T-cell (primary cell): ENCODE results near the gene GABBR2. TPM values are rescaled to one million over a fixed set of nuclear protein-coding genes. Genes with fewer than 3 reads are reported as not detected.

ENCODE experiments used
- ATAC-seq, 4 experiments: fragments of 200-7000 bp in 3 of 4; fragments of 150-1000 bp in 1 of 4; cut with Tn5 transposase; replicated peaks in 1 of 4; 1 replicate in 3 of 4; 2 replicates in 1 of 4; pipeline ENCODE4 v1.10.0; 2021; ENCODE audit warnings: moderate library complexity in 3 of 4, mild to moderate bottlenecking in 2 of 4, moderate number of reproducible peaks in 1 of 4
- CTCF ChIA-PET, 2 donors: fragments of 300-600 bp; sonication (Branson Sonifier 250); formaldehyde crosslinking; loops; one replicate each; lab custom pipeline; 2022; ENCODE audit warnings: antibody characterized with exemption in 2 of 2; lab: Charles Lee
- POLR2A ChIA-PET, 2 donors: fragments of 300-600 bp; sonication (Branson Sonifier 250); formaldehyde crosslinking; loops; one replicate each; lab custom pipeline; 2022; ENCODE audit warnings: antibody characterized with exemption in 2 of 2; lab: Charles Lee
- DNase-seq, 35 experiments: peaks; one replicate each; pipeline versions ENCODE4 v3.0.0 to v3.0.0-alpha.2; 2013 to 2023
- H3K27ac ChIP-seq: one replicate; pipeline ENCODE4 v1.5.1; 2013; ENCODE audit warnings: low read length
- H3K27me3 ChIP-seq, 2 experiments: replicated peaks in 1 of 2; 1 replicate in 1 of 2; 2 replicates in 1 of 2; pipeline versions ENCODE4 v1.6.1 to v1.7.0; 2013; ENCODE audit warnings: low read length in 1 of 2, mixed read lengths in 1 of 2; ENCODE audit not compliant: control insufficient read depth in 2 of 2, insufficient read depth in 2 of 2; ENCODE audit errors: extremely low read depth in 1 of 2
- H3K36me3 ChIP-seq, 2 donors: 1 replicate in 1 of 2; 2 replicates in 1 of 2; pipeline versions ENCODE4 v1.6.1 to v1.7.0; 2013; ENCODE audit warnings: low read length in 1 of 2; ENCODE audit not compliant: control insufficient read depth in 2 of 2, insufficient read depth in 1 of 2; ENCODE audit errors: extremely low read depth in 1 of 2
- H3K4me1 ChIP-seq, 2 experiments: 1 replicate in 1 of 2; 2 replicates in 1 of 2; pipeline versions ENCODE4 v1.6.1 to v1.7.0; 2013; ENCODE audit warnings: low read length in 2 of 2, mixed read lengths in 1 of 2; ENCODE audit not compliant: insufficient read depth in 2 of 2, control insufficient read depth in 1 of 2; ENCODE audit errors: extremely low read depth in 1 of 2
- H3K4me3 ChIP-seq, 2 donors: 1 replicate in 1 of 2; 2 replicates in 1 of 2; pipeline versions ENCODE4 v1.5.1 to v1.7.0; 2013; ENCODE audit warnings: mild to moderate bottlenecking in 2 of 2, low read length in 1 of 2, moderate library complexity in 1 of 2; ENCODE audit not compliant: control insufficient read depth in 1 of 2; ENCODE audit errors: extremely low read depth in 1 of 2
- H3K9me3 ChIP-seq: 2 replicates; pipeline ENCODE4 v1.7.0; 2013
- H3K27ac Mint-ChIP-seq, 2 donors: one replicate each; pipeline ENCODE4 v1.8.0; 2020 to 2021; ENCODE audit warnings: mild to moderate bottlenecking in 2 of 2, mixed read lengths in 2 of 2
- H3K27me3 Mint-ChIP-seq, 2 donors: one replicate each; pipeline ENCODE4 v1.8.0; 2021 to 2022; ENCODE audit warnings: mixed read lengths in 2 of 2
- H3K36me3 Mint-ChIP-seq: one replicate; pipeline ENCODE4 v1.8.0; 2021; ENCODE audit warnings: mixed read lengths
- H3K4me1 Mint-ChIP-seq, 3 donors: one replicate each; pipeline ENCODE4 v1.8.0; 2020 to 2022; ENCODE audit warnings: mixed read lengths in 3 of 3, mild to moderate bottlenecking in 1 of 3
- H3K4me3 Mint-ChIP-seq, 3 donors: one replicate each; pipeline ENCODE4 v1.8.0; 2020 to 2022; ENCODE audit warnings: mild to moderate bottlenecking in 3 of 3, mixed read lengths in 3 of 3, moderate library complexity in 3 of 3
- H3K9me3 Mint-ChIP-seq, 3 donors: one replicate each; pipeline ENCODE4 v1.8.0; 2020 to 2022; ENCODE audit warnings: mixed read lengths in 3 of 3
- whole genome bisulfite sequencing: methylation state at CpG from one replicate; pipeline ENCODE4 v1.1.5; 2013; ENCODE audit warnings: missing lambda C conversion rate; ENCODE audit not compliant: insufficient coverage; 5-methylcytosine and 5-hydroxymethylcytosine counted together
- total RNA-seq, 35 experiments: library from RNA in 6 of 35; stranded (reverse) in 6 of 35; fragments of 120-200 nt in 1 of 35; gene quantifications; one replicate each; pipeline versions ENCODE4 v1.2.1 to v1.2.4 and lab custom pipeline; 2013 to 2026

The GABBR2 gene
- total RNA-seq, 5 donors from 2014 or later (not counting 1 experiment from before 2014, with no cell fraction given): 0.03 TPM; not detected in 4

DNA sequence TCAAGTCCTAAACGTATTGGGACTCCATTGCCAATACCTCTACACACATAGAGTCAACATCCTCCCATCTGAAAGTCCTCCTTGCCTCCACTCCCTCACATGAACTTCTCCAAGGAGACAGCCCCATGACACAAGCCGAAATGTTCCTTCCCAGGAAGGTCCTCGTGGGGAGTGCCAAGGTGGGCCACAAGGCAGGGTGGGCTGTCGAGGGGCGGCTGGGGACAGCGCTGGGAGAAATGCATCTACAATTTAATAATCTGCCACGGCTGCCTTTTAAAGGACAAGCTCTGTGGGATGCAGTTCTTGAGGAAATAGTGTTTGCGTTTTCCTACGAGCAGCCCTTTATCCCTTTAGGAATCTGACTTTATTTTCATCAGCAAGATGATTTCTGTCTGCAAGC is 138.7 kb downstream of the GABBR2 start:
- H3K4me3 Mint-ChIP-seq: no peak overlapping the region
- no peaks in the 10 kb centered on the region for H3K36me3 Mint-ChIP-seq
- no peaks in the 10 kb centered on the region for H3K9me3 Mint-ChIP-seq
- H3K4me1 Mint-ChIP-seq: peaks cover under 1 to 3% (median 1%) of the 10 kb centered on the region in 3 donors
- WGBS: 94% methylated on average over 5 of the region's 9 CpGs
- ChIA-PET CTCF (no interaction called here), POLR2A (no interaction called here)
- Histone ChIP-seq H3K4me1 (no peaks in the 10 kb centered on the region), H3K27ac (no peak overlapping the region), H3K9me3 (no peaks in the 10 kb centered on the region), H3K36me3 (no peaks in the 10 kb centered on the region), H3K27me3 (peaks cover 0 to 18% of the 10 kb centered on the region in 2 experiments), H3K4me3 (no peak overlapping the region)
- no peak overlapping the region for H3K27ac Mint-ChIP-seq
- peaks cover 1 to 8% of the 10 kb centered on the region in 2 donors for H3K27me3 Mint-ChIP-seq
- no peak for DNase-seq
- no peak for ATAC-seq

- WGBS: 89% methylated on average over 2 of the region's 4 CpGs
- Histone ChIP-seq H3K9me3 (no peaks in the 10 kb centered on the region), H3K4me3 (no peak overlapping the region), H3K36me3 (no peaks in the 10 kb centered on the region), H3K4me1 (no peaks in the 10 kb centered on the region), H3K27ac (no peak overlapping the region), H3K27me3 (peaks cover 0 to 18% of the 10 kb centered on the region in 2 experiments)
- no peaks in the 10 kb centered on the region for H3K36me3 Mint-ChIP-seq
- DNase-seq (no peak), ATAC-seq (no peak)
- ChIA-PET CTCF (no interaction called here), POLR2A (no interaction called here)
- no peaks in the 10 kb centered on the region for H3K9me3 Mint-ChIP-seq
- H3K27ac Mint-ChIP-seq: no peak overlapping the region
- H3K4me1 Mint-ChIP-seq: no peaks in the 10 kb centered on the region
- H3K4me3 Mint-ChIP-seq: no peak overlapping the region
- H3K27me3 Mint-ChIP-seq: peaks cover 0 to 8% of the 10 kb centered on the region in 2 donors
These were observed 139.2 kb downstream of the GABBR2 start for GRCh38 chr9:98569491-98569890.

- no peak overlapping the region for H3K27ac ChIP-seq
- CTCF ChIA-PET: no interaction called here
- Mint-ChIP-seq H3K4me1 (no peaks in the 10 kb centered on the region), H3K36me3 (no peaks in the 10 kb centered on the region), H3K27me3 (peaks cover 0 to 8% of the 10 kb centered on the region in 2 donors), H3K27ac (no peak overlapping the region), H3K9me3 (no peaks in the 10 kb centered on the region), H3K4me3 (no peak overlapping the region)
- WGBS: no CpG with 5 or more reads among the region's 6 CpGs
- no peaks in the 10 kb centered on the region for H3K4me1 ChIP-seq
- DNase-seq (no peak), ATAC-seq (no peak)
- POLR2A ChIA-PET: no interaction called here
- no peaks in the 10 kb centered on the region for H3K36me3 ChIP-seq
- no peak overlapping the region for H3K4me3 ChIP-seq
- no peaks in the 10 kb centered on the region for H3K9me3 ChIP-seq
- H3K27me3 ChIP-seq: peaks cover 0 to 18% of the 10 kb centered on the region in 2 experiments
These were observed 139.7 kb downstream of the GABBR2 start for GRCh38 chr9:98568909-98569469.

DNA sequence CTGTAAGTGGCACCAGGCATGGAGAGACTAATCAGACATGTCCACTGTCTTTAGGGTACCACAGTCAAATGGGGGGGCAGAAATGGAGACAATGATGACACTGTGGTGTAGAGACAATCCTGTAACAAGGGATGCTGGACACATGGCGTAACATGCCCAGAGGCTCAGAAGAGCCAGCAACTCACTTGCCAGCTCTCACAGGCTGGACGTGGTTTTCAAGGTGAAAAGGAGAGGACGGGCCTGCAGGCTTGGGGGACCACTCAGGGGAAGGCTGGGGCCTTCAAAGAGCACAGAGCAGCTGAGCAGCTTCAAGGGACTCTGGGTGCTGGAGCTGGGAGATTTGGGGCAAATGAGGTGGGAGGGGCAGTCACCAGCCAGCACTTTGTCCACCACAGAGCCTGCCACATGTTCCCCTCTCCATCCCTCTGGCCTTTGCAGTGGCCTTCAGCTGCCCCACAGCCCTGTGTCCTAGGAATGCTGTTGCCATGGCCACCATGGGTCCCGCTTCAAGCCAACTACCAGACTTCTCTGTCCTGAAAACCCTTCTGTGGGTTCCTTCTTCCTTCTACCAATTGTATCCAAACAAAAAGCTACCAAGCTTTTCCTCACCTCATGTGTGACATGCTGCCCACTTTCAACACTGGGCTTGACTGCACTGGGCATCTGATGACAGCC is 140.4 kb downstream of the GABBR2 start:
- Histone ChIP-seq H3K4me1 (no peaks in the 10 kb centered on the region), H3K4me3 (no peak overlapping the region), H3K27ac (no peak overlapping the region), H3K36me3 (no peaks in the 10 kb centered on the region), H3K27me3 (peaks cover 0 to 18% of the 10 kb centered on the region in 2 experiments), H3K9me3 (no peaks in the 10 kb centered on the region)
- ATAC-seq: no peak
- Mint-ChIP-seq H3K36me3 (no peaks in the 10 kb centered on the region), H3K27ac (no peak overlapping the region), H3K9me3 (no peaks in the 10 kb centered on the region), H3K27me3 (peaks cover 0 to 8% of the 10 kb centered on the region in 2 donors), H3K4me1 (no peaks in the 10 kb centered on the region), H3K4me3 (no peak overlapping the region)
- DNase-seq: no peak
- ChIA-PET CTCF (no interaction called here), POLR2A (no interaction called here)
- WGBS: 59% methylated on average over 4 of the region's 4 CpGs

- Histone ChIP-seq H3K9me3 (no peaks in the 10 kb centered on the region), H3K36me3 (no peaks in the 10 kb centered on the region), H3K27ac (no peak overlapping the region), H3K27me3 (peaks cover 0 to 15% of the 10 kb centered on the region in 2 experiments), H3K4me1 (no peaks in the 10 kb centered on the region), H3K4me3 (no peak overlapping the region)
- Mint-ChIP-seq H3K27me3 (peaks cover 0 to 8% of the 10 kb centered on the region in 2 donors), H3K27ac (no peak overlapping the region), H3K36me3 (no peaks in the 10 kb centered on the region), H3K4me3 (no peak overlapping the region), H3K9me3 (no peaks in the 10 kb centered on the region), H3K4me1 (no peaks in the 10 kb centered on the region)
- POLR2A ChIA-PET: no interaction called here
- WGBS: 89% methylated on average over 4 of the region's 10 CpGs
- no peak for ATAC-seq
- DNase-seq: no peak
- CTCF ChIA-PET: no interaction called here
These were observed 141.0 kb downstream of the GABBR2 start for GRCh38 chr9:98567540-98568233.

- Mint-ChIP-seq H3K9me3 (no peaks in the 10 kb centered on the region), H3K36me3 (no peaks in the 10 kb centered on the region), H3K27me3 (peaks cover 0 to 10% of the 10 kb centered on the region in 2 donors), H3K27ac (no peak overlapping the region), H3K4me1 (no peaks in the 10 kb centered on the region), H3K4me3 (no peak overlapping the region)
- ATAC-seq (no peak), DNase-seq (no peak)
- POLR2A ChIA-PET: no interaction called here
- Histone ChIP-seq H3K4me1 (no peaks in the 10 kb centered on the region), H3K27ac (no peak overlapping the region), H3K9me3 (no peaks in the 10 kb centered on the region), H3K36me3 (no peaks in the 10 kb centered on the region), H3K27me3 (peaks cover 0 to 10% of the 10 kb centered on the region in 2 experiments), H3K4me3 (no peak overlapping the region)
- CTCF ChIA-PET: no interaction called here
- WGBS: 82% methylated on average over 11 of the region's 15 CpGs
These were observed 143.3 kb downstream of the GABBR2 start for GRCh38 chr9:98565152-98566135.
